Large intestine (tissue), 3 donors: Measurements from ENCODE around the gene GNPDA2. TPM values are rescaled to one million over a fixed set of nuclear protein-coding genes. Genes with fewer than 3 reads are reported as not detected.
A peak's percentile ranks its signal among the peaks of the same experiment; 100 is the strongest.

Experiments
- DNase-seq, 2 donors: peaks; one replicate each; pipeline versions ENCODE4 v3.0.0 to v3.0.0-alpha.2; 2013
- H3K27ac ChIP-seq: one replicate; pipeline ENCODE4 v1.5.1; 2013; ENCODE audit warnings: low read length
- H3K27me3 ChIP-seq: 2 replicates; pipeline ENCODE4 v1.6.1; 2013; ENCODE audit warnings: low read length; ENCODE audit not compliant: control insufficient read depth, insufficient read depth
- H3K36me3 ChIP-seq: 2 replicates; pipeline ENCODE4 v1.6.1; 2013; ENCODE audit warnings: low read length; ENCODE audit not compliant: control insufficient read depth, insufficient read depth
- H3K4me1 ChIP-seq: one replicate; pipeline ENCODE4 v1.6.1; 2013; ENCODE audit warnings: low read length; ENCODE audit not compliant: control insufficient read depth, insufficient read depth
- H3K4me3 ChIP-seq: one replicate; pipeline ENCODE4 v1.5.1; 2013; ENCODE audit warnings: low read length
- H3K9me3 ChIP-seq: one replicate; pipeline ENCODE4 v1.6.1; 2013; ENCODE audit warnings: mild to moderate bottlenecking, low read depth, low read length, moderate library complexity; ENCODE audit not compliant: control insufficient read depth
- WGBS: methylation state at CpG from one replicate; pipeline ENCODE4 v1.1.5; 2013; ENCODE audit warnings: low lambda C conversion rate; ENCODE audit not compliant: insufficient coverage; 5-methylcytosine and 5-hydroxymethylcytosine counted together
- polyA plus RNA-seq: library from polyadenylated mRNA; unstranded; fragments of 120-200 nt; gene quantifications from one replicate; pipeline ENCODE4 v1.2.1, GENCODE V29; 2013

Gene GNPDA2
- polyA plus RNA-seq, 1 donor = 17.9 TPM

- H3K27ac ChIP-seq = no peak overlapping the region
Observed at GRCh38 chr4:44663539-44664263, 62.7 kb downstream of the GNPDA2 start.

GRCh38 chr4:44662623-44663005 lies 63.7 kb downstream of the GNPDA2 start:
- Histone ChIP-seq H3K27me3 (no peaks in the 10 kb centered on the region), H3K27ac (no peak overlapping the region), H3K36me3 (no peaks in the 10 kb centered on the region), H3K9me3 (no peaks in the 10 kb centered on the region), H3K4me3 (no peak overlapping the region), H3K4me1 (no peaks in the 10 kb centered on the region)
- DNase-seq = no peak
- WGBS = 57% methylated on average over 1 of the region's 2 CpGs

More at GRCh38 chr4:44663539-44664263, 62.7 kb downstream of the GNPDA2 start:
- Histone ChIP-seq H3K27me3 (no peaks in the 10 kb centered on the region), H3K36me3 (no peaks in the 10 kb centered on the region), H3K4me3 (no peak overlapping the region), H3K4me1 (no peaks in the 10 kb centered on the region), H3K9me3 (no peaks in the 10 kb centered on the region)
- peak in 1 of 2 donors; percentile 3 for DNase-seq
- no CpG with 5 or more reads among the region's 20 CpGs for whole genome bisulfite sequencing

GRCh38 chr4:44661940-44662622 lies 64.3 kb downstream of the GNPDA2 start:
- Histone ChIP-seq H3K27ac (no peak overlapping the region), H3K9me3 (no peaks in the 10 kb centered on the region), H3K4me1 (no peaks in the 10 kb centered on the region), H3K4me3 (no peak overlapping the region), H3K36me3 (no peaks in the 10 kb centered on the region), H3K27me3 (no peaks in the 10 kb centered on the region)
- no peak for DNase-seq
- no CpG with 5 or more reads among the region's 1 CpG for WGBS

- no peak for DNase-seq
- Histone ChIP-seq H3K27ac (no peak overlapping the region), H3K27me3 (no peaks in the 10 kb centered on the region), H3K4me3 (no peak overlapping the region), H3K36me3 (no peaks in the 10 kb centered on the region), H3K9me3 (no peaks in the 10 kb centered on the region), H3K4me1 (no peaks in the 10 kb centered on the region)
- no CpG with 5 or more reads among the region's 3 CpGs for WGBS
Observed at GRCh38 chr4:44660396-44660795, 66.0 kb downstream of the GNPDA2 start.

- H3K9me3 ChIP-seq = no peaks in the 10 kb centered on the region
- no CpG with 5 or more reads among the region's 1 CpG for WGBS
- no peak overlapping the region for H3K27ac ChIP-seq
- H3K27me3 ChIP-seq = no peaks in the 10 kb centered on the region
- no peak overlapping the region for H3K4me3 ChIP-seq
- H3K4me1 ChIP-seq = no peaks in the 10 kb centered on the region
- DNase-seq = no peak
- H3K36me3 ChIP-seq = no peaks in the 10 kb centered on the region
Observed at GRCh38 chr4:44652002-44652401, 74.4 kb downstream of the GNPDA2 start.

Other genes starting within 250 kb of the GNPDA2 start
- gene YIPF7, start 74.9 kb downstream of the GNPDA2 start, polyA plus RNA-seq = 0.22 TPM
- gene GUF1, start 48.1 kb downstream of the GNPDA2 start, polyA plus RNA-seq = 30.0 TPM